Measurements from ENCODE around the gene C1RL.
A peak's percentile ranks its signal among the peaks of the same experiment; 100 is the strongest.

The C1RL gene

DNA sequence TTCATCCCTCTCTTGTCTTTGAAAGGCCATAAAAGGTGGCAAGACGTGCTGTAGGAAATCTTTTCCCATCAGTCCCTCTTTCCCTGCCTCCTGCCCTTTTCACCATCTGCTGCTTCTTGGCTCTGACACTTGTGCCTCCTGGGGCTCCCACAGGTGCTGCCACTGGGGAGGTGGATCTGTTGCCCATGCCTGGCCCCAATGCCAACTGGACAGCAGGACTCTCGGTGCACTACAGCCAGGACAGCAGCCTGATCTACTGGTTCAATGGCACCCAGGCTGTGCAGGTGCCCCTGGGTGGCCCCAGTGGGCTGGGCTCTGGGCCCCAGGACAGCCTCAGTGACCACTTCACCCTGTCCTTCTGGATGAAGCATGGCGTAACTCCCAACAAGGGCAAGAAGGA is 27.7 kb upstream of the C1RL start:
- DNase-seq (ENCODE audit: low spot score) = no peak

DNA sequence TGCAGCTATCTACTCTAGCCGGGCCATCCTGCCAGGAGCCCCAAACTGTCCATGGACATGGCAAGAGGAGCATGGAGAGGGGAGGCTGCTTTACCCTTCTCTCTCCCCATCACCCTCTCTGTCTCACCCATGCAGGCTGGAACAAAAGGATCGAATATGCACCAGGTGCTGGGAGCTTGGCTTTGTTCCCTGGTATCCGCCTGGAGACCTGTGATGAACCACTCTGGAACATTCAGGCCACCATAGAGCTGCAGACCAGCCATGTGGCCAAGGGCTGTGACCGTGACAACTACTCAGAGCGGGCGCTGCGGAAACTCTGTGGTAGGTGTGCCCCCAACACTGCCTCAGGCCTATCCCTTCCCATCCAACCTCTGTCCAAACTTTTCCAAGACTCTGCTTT is 27.1 kb upstream of the C1RL start:
- no peak for DNase-seq (ENCODE audit: low spot score)

DNA sequence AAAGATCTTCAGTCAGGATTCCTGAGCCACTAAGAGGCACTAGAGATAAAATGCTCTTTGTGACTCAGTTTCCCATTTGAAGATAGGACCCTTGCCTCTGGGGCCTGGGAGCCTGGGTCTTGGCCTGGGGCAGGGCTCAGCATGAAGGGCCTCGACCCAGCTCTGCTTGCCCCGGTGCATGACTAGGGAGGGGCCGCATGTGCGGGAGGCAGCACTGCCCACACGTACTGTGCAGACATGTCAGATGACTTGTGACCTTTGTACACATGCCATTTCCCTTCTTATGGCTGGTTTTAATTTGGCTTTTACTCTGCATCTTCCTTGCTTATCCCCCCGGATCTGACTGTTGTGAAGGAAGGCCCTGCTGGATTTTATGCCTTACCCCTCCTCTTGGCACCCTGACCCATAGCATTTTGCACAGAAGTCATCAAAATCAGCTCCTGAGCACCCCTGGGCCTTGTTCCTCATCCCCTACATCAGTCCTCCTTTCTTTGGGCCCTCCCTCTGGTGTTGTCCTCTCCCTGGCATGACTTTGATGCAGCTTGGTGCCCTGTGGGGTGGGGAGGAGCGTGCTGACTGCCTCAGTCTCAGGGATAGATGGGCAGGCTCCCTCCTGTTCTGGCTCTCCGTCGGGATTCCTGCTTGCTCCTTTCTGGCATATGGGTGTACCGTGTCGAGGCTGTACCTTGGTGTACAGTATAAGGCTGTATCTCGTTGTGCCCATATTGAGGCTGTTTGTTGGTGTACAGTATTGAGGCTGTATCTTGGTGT is 25.6 kb upstream of the C1RL start:
- DNase-seq (ENCODE audit: low spot score) = no peak

DNA sequence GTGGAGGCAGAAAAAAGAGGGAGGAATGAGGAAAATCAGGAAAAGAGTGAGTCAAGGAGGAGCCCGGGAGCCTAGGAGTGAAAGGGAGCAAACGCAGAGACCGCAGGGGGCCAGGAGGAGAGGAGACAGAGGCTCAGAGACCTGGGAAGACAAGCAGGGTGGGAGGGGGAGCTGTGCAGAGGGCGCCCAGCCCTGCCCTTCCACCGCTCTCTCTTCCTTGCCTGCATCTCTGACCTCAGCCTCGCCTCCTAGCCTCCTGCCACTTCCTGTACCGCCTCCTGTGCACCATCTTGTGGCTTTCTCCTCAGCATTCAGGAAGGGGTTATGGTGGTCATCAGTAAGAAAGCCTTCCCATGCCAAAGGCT is 22.5 kb upstream of the C1RL start:
- DNase-seq (ENCODE audit: low spot score) = no peak

DNA sequence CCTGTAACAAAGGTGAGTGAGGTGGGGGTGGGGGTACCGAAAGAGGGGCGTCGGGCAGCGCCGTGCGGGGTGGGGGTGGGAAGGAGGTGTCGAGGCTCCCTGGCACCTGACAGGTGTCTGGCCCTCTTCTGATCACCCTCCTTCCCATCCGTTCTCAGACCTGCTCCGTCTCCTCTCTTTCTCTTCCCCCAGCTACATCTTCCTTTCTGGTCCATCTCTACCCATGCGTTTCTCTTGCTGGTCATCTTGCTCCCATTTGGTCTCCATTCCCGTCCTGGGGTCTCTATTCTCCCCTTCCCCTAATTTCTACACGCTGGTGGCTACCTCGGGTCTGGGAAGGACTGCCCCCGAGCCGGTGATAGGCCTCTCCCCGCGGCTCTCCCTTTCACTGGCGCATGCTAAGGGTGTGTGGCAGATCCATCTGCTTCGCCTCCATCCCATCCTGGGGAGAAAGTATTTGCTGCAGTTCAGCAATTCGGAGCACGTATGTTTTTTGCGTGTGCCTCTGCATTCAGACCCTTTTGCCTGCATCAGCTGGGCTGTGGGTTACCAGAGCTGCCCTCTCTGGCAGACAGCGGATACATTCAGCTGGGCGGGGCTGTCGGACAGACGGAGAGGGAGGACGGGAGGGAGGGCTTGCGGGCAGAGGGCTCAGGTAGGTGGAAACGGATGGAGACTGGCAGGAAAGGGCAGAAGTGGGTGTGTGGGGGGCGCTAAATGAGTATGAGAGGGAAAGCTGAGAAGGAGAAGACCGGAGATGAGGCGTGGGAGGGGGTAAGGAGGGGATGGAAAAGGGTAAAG is 21.9 kb upstream of the C1RL start:
- DNase-seq (ENCODE audit: low spot score) = no peak

DNA sequence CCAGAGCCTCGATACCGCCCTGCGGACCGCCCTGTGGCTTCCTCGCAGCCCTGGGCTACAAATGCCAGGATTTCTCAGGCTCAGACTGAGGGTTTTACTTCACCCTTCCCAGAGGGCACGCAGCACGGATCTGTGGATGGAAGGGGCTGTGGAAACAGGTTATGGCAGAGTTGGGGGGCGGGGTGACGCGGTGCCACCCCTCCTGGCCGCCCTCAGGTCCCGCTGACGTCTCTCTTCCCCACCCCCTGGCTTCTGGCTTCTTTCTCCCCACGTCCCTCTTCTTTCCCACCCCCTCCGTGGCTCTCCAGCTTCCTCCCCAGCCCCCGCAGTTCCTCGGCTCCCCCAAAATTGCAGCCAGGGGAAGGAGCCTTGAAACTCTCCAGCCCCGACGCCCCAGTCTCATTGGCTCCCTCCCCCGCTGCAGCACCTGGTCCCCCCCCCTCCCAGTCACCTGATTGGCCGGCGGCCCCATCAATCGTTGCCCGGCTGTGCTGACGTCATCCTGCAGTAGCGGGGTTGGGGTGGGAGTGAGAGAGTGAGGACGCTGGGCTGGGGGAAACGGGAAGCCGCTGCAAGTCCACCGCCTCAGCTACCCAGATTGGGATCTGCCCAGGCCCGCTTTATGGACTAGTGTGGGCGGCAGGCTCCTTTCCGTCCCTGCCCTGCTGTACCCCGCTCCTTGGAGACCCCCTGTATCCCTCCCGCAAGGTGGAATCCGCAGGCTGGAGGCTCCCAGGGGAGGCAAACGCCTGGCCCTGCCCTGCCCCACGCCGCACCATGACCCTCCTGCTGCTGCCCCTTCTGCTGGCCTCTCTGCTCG is 21.1 kb upstream of the C1RL start, which contains the start of gene CLSTN3:
Gene CLSTN3, plus strand, starts transcription at position 500 of the 820 bp plus-strand sequence. Its CDS starts 278 bp downstream, at position 778.
- DNase-seq (ENCODE audit: low spot score) = peak; percentile 92

DNA sequence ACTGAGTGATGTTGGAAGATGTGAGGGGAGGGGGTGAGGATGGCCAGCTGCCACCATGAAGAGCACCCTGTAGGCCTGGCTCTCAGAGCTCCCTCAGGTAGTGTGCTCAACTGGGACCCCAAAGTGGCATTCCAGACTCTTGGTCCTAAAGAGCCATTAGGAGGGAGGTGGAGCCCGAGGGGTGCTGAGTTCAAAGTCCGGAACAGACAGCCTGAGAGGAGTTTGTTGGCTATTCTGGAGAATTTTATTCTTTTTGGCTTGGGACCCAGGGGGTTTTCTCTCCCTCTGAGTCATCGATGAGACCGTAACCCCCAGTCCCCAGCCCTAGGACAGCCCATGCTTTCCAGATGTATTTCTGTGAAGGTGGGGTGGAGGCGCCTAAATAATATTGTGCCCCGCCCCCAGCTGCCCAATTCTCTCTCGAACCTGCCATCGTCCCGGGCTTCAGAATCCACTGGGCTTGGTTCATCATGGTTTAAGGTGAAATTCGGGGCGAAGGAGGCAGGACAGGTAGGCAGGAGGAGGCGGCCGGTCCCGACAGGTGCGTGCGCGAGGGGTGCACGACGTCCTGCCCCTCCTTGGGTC is 20.4 kb upstream of the C1RL start:
- DNase-seq (ENCODE audit: low spot score) = no peak

DNA sequence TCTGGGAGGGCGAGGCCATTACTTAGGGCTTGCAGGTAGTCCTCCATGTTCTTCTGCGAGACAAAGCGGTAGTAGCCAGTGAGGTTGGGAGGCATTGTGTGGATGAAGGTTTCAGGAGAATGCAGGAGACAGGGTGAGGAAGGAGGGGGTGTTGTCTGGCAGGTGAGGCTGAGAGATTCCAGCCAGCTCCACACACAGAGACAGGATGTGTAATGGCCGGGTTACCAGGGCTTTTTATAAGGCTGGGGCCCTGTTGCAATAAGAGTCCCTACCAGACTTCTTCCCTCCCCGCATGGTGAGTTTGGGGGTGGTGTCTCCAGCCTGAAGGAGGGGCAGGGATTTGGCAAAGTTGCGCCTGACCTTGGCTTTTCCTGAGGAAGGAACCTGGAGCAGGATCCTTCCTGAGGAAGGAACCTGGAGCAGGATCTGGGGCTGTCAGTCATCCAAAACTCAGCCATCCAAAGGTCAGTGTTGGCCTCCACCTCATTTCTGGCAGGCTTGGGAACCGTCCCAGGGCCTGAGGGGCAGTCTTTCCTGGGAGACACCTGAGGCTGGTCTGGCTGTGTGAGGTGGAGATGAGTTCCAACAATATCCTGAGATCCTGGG is 19.8 kb upstream of the C1RL start, which contains the start of gene RBP5:
Gene RBP5, minus strand, starts transcription at position 209 of the 606 bp plus-strand sequence. Its CDS starts 114 bp downstream, at position 95.
- DNase-seq (ENCODE audit: low spot score) = no peak

DNA sequence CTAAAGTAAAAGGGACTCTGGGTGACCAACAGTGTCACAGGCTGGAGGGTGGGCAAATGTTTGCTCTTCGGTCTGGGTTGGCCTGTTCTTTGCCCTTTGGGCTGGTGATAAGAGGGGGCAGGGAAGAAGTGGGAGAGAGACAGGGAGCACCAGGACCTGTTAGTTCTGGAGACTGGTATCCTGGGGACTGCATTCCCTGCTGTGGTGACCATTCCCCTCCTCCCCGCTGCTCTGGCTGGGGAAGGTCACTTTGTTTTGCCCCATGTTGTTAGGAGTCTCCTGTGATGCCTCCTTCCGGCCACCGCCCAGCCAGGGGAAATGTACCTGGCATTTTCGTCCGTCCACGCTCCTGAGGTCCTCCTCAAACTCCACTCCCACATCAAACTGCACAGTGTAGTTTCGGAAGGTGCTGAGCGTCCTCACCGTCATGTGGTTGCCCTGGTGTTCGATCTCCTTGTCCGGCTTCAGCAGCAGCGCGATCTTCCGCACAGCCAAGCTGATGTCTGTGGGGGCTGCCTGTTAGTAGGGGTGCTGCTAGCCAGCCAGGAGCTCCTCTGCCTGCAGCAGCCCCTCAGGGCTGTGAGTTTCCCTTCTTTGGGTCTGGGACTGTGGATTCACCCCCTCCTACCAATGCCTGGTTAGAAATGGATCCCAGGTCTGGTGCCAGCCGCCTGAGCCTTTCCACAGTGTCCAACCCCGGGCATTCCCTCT is 19.1 kb upstream of the C1RL start:
- no peak for DNase-seq (ENCODE audit: low spot score)

DNA sequence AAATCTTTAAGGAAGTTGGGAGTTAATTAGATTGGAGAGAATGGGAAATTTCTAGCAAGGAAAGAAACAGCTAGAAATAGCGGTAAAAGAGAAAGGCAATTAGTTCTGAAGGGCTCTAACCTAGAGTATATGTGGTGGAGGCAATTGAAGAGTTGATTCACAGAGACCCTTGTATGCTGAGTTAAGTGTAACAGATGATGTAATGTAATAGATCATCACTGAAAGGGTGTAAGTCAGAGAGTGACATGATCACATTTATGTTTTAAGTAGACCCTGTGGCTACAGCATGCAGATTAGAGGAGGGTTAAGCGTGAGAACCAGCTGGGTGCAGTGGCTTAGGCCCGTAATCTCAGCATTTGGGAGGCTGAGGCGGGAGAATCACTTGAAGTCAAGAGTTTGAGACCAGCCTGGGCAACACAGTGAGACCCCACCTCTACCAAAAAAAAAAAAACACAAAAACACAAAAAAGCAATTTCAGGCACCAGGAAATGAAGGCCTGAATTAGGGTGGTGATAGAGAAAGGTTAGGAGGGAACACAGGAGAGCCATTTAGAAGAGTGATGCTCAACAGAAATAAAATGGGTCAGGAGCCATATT is 16.7 kb upstream of the C1RL start:
- DNase-seq (ENCODE audit: low spot score) = no peak

DNA sequence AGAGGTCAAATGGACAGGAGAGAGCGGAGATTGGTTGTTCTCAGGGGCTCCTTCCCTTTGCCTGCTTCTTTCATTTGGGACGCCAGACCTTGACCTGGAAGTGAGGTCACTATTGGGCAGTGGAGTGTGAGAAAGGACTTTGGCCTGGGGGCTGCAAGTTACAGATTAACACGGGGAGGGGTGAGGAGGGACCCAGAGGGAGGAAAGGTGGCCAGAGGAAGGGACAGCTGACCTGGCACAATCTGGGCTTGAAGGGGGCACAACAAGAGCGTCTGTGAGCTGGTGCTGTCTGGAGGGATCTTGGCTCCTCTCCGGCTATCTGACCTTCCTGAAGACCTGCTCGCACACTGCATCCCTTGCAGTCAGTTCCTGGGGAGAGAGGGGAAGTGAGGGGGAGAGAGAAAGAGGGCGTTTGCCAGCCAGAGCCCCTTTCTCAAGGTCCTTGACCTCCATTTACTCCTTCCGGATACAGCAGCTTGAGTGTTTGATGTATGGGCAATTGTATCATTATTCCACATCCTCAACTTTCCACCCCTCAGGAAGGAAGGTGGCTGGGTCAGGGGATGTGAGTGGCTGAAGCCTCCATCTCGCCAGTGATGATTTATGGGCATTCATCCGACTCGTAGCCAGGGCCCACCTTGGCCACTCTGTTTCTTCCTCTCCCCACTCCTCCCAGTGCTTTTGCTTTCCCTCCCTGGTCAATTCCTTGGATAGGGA is 14.9 kb upstream of the C1RL start:
- DNase-seq (ENCODE audit: low spot score) = no peak

DNA sequence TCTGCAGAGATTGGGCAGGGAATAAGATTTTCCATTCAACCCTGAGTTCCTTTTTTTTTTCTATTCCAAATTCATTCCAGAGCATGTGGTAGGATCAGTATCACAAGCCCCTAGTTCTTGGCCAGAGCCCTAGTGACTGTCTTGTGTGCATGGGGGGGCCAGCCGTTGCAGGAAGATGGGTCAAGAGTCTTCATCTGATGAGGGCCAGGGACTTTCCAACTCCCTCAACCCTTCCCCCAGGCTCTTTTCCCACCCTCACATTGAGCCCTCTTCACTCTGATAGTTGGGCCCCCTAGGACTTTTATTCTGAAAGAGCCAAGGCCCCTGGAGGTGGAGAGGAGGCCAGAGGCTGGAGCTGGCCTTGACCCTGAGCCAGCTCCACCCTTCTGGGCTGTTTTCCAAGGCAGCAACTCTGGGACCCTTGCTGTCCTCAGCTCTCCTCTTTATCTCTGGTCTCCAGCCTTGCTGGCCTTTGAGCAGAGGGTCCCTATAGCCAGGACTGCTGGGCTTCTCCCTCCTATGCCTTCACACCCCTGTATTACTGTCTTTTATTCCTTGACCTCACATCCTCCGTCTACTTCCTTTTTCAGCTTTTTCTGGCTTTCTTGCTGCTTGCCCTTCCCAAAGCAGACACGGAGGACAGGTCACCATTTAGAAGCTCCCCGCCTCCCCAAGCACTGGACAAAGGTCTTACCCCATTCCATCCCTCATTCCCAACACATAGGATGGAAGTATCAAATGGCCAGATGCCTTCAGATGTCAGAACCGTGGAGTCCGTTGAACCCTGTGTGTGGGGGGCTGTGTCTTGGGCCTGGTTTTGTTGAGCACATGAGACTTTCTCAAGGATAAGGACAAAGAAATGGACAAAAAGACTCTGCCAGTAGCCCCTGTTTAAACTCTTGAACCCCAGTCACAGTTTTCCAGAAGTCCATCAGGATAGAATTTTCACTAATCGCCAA is 14.1 kb upstream of the C1RL start:
- no peak for DNase-seq (ENCODE audit: low spot score)

DNA sequence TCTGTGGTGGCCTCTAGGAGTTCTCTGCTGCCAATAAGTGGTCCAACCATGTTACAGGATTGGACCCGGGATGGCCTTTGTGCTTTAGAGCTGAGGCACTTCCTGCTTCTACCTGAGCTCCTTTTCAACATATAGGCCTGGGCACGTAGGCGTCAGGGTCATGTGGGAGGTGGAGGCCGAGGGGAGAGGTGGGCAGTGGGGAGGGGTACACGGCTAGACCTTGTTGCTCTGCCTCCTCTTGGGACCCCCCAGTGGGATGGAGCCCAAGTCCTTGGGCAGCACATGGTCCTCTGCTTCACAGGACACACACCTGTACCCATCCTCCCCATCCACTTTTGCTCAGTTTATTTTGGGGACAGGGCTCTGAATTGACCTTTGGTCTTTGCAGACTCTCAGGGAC is 12.3 kb upstream of the C1RL start:
- DNase-seq (ENCODE audit: low spot score) = no peak

DNA sequence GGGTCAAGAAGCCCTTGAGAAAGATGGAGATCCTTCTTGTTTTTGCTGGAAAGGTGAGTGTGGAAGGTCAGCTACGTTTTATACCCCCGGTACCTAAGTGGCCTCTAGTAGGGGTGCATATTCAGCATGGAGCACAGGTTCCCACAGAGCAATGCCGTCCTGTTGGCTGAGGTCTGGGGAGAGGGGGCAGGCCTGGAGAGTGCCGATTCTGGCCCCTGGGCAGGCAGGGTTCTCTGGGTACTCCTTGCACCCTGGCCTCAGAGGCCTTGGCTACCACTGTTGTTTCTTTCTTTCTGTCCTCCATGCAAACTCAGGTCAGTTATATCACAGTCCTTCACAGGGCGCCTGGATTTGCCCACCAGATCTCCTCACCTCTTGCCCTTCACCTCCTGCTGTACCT is 11.2 kb upstream of the C1RL start:
- DNase-seq (ENCODE audit: low spot score) = no peak

DNA sequence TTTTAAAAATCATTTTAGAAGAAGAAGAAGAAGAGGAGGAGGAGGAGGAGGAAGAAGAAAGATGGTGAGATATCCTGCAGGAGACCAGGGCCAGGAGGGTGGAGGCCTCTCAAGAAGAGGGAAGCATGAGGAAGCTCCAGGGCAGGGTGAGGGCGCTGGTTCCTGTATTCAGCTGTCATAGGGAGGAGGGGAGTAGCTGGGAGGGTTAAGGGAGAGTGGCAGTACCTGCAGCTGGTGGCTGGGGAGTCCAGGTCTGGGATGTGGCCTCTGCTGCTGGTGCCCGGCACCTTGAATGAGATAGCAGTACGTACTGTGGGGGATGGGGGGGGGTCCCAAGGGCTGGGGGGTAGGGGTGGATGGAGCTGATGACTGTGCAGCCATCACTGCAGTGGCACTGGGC is 9.9 kb upstream of the C1RL start:
- no peak for DNase-seq (ENCODE audit: low spot score)

DNA sequence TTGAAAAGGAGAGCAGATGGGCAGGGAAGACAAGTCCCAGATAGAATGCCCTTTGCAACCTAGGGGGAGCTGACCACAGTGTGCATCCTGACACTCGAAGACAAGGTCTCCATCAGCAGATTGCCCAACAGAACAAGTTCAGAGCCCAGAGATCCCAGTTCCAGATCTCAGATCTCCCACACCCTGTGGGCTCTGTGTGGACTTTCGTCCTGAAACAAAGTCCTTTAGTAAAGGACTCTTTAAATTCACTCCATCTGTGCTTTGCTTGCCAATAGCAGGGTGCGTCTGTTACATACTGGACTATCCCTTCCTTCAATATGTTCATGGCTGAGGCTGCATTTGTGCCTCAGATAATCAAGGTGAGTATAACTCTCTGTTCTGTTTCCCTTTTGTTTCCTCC is 8.7 kb upstream of the C1RL start:
- no peak for DNase-seq (ENCODE audit: low spot score)

DNA sequence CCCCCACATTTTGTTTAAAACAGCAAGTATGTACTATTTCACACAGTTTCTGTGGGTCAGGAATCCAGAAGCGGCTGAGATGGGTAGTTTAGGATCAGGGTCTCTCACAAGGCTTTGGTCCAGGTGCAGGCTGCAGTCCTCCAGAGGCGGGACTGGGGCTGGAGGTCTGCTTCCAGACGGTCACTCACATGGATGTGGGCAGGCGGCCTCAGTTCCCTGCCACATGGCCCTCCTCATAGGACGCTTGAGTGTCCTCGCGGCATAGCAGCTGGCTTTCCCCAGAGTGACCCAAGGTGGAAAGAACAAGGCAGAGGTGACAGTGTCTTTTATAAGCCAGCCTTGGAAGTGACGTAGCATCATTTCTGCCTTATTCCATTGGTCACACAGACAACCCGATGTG is 7.9 kb upstream of the C1RL start:
- no peak for DNase-seq (ENCODE audit: low spot score)

DNA sequence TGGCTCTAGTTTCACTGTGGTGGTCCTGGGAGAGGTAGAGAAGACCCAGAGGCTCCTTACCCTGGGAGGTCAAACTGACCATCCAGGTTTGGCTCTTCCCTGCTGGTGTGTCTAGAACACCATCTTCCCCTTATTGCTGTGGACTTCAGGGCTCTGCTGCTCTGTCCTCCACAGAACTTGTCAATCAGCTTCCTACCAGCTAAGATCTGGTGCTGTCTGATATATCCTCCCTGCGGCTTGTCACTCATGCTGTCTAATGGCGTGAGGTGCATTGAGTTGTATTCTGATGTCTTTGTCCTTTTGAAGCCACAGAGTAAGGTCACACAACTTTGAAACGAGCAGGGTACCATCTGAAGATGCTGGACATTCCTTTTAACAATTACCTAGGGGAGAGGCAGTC is 7.2 kb upstream of the C1RL start:
- no peak for DNase-seq (ENCODE audit: low spot score)

DNA sequence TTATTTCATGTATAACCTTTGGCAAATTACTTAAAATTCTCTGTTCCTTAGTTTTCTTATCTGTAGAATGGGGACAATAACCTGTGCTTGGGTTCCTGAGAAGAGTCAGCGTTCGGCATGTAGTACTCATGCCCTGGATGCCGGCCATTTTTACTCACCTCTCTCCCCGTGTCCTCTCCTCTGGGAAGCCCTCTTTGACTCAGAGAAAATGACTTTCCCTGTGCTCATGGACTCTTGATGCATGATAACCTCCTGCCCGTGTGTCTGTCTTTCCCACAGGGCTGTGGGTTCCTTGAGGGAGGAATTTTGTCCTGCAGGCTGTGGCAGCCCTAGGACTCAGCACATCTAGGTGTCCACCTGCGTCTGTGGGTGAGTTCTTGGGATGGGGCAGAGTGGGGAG is 5.8 kb upstream of the C1RL start:
- DNase-seq (ENCODE audit: low spot score) = no peak

All from left forelimb (tissue), 1 donor.